ENCODE data around the gene SGMS1. TPM values are rescaled to one million over a fixed set of nuclear protein-coding genes. Genes with fewer than 3 reads are reported as not detected.

The SGMS1 gene
- total and polyA plus RNA-seq, 2 donors from 2014 or later, result 13.6 to 100 TPM

DNA sequence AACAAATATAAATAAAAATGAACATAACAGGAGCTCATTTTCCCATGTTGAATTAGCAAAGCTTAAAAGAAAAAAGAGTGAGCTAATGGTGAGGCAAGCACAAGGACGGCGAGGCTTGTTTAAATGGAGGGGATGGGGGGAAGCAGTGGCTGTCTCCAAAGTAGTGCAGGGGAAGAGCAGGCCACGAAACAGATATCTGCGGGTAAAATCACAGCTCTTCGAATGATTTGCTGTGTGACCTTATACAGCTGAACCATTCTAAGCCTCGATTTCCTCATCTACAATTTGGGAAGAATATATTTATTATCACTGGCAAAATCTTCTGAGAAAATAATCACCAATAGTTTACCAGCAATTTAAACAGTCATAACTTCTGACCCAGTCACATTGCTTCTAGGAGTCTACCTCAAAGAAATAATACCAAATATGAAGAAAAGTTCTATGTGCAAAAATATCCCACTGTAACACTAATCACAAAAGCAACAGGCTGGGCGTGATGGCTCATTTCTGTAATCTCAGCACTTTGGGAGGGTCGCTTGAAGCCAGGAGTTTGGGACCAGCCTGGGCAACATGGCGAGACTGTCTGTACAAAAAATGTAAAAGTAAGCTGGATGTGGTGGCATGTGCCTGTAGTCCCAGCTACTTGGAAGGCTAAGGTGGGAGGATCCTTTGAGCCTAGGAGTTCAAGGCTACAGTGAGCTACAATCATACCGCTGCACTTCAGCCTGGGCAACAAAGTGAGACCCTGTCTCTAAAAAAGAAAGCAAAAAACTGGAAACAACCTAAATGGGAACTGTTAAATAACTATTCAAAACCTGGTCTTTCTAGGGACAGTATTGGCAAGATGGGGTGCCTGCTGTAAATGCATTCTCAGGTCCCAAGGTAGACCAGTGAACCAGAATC is 309.3 kb downstream of the SGMS1 start:
- TF ChIP-seq, protein P1, sequence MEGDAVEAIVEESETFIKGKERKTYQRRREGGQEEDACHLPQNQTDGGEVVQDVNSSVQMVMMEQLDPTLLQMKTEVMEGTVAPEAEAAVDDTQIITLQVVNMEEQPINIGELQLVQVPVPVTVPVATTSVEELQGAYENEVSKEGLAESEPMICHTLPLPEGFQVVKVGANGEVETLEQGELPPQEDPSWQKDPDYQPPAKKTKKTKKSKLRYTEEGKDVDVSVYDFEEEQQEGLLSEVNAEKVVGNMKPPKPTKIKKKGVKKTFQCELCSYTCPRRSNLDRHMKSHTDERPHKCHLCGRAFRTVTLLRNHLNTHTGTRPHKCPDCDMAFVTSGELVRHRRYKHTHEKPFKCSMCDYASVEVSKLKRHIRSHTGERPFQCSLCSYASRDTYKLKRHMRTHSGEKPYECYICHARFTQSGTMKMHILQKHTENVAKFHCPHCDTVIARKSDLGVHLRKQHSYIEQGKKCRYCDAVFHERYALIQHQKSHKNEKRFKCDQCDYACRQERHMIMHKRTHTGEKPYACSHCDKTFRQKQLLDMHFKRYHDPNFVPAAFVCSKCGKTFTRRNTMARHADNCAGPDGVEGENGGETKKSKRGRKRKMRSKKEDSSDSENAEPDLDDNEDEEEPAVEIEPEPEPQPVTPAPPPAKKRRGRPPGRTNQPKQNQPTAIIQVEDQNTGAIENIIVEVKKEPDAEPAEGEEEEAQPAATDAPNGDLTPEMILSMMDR (IDR thresholded peaks at IDR 0.05; ENCODE audit: borderline replicate concordance, extremely low read depth, insufficient read depth), result no peak
- Histone ChIP-seq H3K36me3 (ENCODE audit: control insufficient read depth in 2 of 3, insufficient read depth in 3 of 3, low read length in 3 of 3) (peaks cover 6 to 16% (median 7%) of the 10 kb centered on the region in 3 donors), H3K27me3 (ENCODE audit: control insufficient read depth, insufficient read depth, low read length) (no peaks in the 10 kb centered on the region), H3K4me1 (ENCODE audit: control insufficient read depth in 2 of 3, insufficient read depth in 2 of 3, low read depth in 1 of 3, low read length in 3 of 3) (no peaks in the 10 kb centered on the region), H3K9ac (ENCODE audit: low read length in 3 of 3) (no peak overlapping the region), H3K4me3 (ENCODE audit: low read length in 3 of 3) (no peak overlapping the region), H3K27ac (ENCODE audit: low read depth in 2 of 2, low read length in 2 of 2) (no peak overlapping the region), H3K9me3 (ENCODE audit: control insufficient read depth in 2 of 3, insufficient read depth in 1 of 3, low read length in 3 of 3) (no peaks in the 10 kb centered on the region)
- FAIRE-seq (no peak), DNase-seq (no peak)
- intact Hi-C loops (cut with DNase I), result no loop called here

DNA sequence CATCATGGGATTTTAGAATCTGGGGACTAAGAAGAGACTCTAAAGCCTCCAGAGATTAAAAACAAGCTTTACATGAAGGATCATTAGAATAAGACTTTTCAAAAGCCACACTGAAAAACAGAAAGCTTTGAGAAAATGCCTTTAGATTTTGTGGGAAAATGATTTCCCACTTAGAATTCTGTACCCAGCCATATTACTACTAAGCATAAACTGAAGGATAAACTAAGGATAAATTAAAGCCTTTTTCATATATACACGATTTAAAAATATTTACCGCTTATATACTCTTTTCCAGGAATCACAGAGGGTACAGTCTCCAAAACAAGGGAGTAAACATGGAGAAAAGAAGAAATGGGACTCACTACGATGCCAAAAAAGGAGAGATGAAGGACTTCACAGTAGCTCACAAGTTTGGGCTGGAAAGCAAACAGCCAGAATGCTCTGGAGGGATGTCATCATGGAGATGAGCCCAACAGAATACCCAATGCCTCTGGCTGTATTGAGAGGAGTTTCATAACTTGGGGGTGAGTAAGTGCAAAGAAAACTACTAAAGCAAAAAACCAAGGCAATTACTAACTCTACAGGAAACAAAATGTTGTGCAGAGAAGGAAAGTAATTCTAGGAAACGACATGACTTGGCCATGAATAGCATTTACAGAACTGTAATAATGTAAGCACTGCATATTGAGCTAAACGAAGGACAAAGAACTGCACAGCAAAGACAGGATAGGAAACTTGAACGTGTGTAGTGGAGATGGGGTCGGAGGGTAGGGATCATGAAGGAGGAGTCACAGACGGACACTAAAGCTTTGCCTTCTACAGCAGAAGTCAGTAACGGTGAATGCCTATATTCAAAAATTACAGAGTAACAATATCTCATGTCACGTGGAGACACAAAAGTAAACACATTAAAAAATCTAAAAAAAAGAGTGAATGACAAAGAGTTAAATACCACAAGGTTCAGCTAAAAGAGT is 311.0 kb downstream of the SGMS1 start:
- FAIRE-seq (no peak), DNase-seq (no peak)
- H3K27ac ChIP-seq (ENCODE audit: low read depth in 2 of 2, low read length in 2 of 2), result no peak overlapping the region
- H3K9ac ChIP-seq (ENCODE audit: low read length in 3 of 3), result no peak overlapping the region
- H3K4me1 ChIP-seq (ENCODE audit: control insufficient read depth in 2 of 3, insufficient read depth in 2 of 3, low read depth in 1 of 3, low read length in 3 of 3), result no peaks in the 10 kb centered on the region
- intact Hi-C loops (cut with DNase I), result no loop called here
- H3K9me3 ChIP-seq (ENCODE audit: control insufficient read depth in 2 of 3, insufficient read depth in 1 of 3, low read length in 3 of 3), result no peaks in the 10 kb centered on the region
- no peaks in the 10 kb centered on the region for H3K27me3 ChIP-seq (ENCODE audit: control insufficient read depth, insufficient read depth, low read length)
- TF ChIP-seq, protein P1 (IDR thresholded peaks at IDR 0.05; ENCODE audit: borderline replicate concordance, extremely low read depth, insufficient read depth), result no peak
- H3K4me3 ChIP-seq (ENCODE audit: low read length in 3 of 3), result no peak overlapping the region
- peaks cover 6 to 18% (median 7%) of the 10 kb centered on the region in 3 donors for H3K36me3 ChIP-seq (ENCODE audit: control insufficient read depth in 2 of 3, insufficient read depth in 3 of 3, low read length in 3 of 3)

DNA sequence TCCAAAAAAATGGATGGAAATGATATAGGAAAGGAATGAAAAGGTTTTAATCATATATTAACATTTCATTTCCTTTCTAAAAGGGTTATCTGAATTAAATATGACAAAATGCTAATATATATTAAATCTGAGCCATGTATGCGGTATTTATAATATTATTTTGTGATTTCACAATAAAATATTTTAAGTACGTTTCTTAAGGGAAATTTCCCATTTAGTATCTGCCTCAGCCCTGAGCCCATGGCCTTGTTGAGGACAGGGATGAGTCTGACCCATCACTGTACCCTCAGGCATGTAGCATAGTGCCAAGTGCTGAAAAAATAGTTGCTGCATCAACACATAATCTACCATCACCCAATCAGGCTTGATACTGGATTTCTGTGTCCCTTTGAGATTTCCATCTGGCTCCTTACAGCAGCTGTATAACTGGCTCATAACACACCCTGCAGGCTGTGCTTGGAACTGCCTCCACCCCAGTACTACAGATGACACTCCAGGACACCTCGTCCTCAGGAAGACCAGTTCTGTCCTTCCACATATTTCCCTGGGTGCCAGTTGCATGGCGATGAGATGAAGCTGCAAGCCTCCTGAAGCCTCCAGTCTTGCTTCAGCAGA is 313.1 kb downstream of the SGMS1 start:
- intact Hi-C loops (cut with DNase I), result no loop called here
- Histone ChIP-seq H3K4me1 (ENCODE audit: control insufficient read depth in 2 of 3, insufficient read depth in 2 of 3, low read depth in 1 of 3, low read length in 3 of 3) (no peaks in the 10 kb centered on the region), H3K9ac (ENCODE audit: low read length in 3 of 3) (no peak overlapping the region), H3K4me3 (ENCODE audit: low read length in 3 of 3) (no peak overlapping the region), H3K9me3 (ENCODE audit: control insufficient read depth in 2 of 3, insufficient read depth in 1 of 3, low read length in 3 of 3) (no peaks in the 10 kb centered on the region), H3K27me3 (ENCODE audit: control insufficient read depth, insufficient read depth, low read length) (no peaks in the 10 kb centered on the region), H3K27ac (ENCODE audit: low read depth in 2 of 2, low read length in 2 of 2) (no peak overlapping the region), H3K36me3 (ENCODE audit: control insufficient read depth in 2 of 3, insufficient read depth in 3 of 3, low read length in 3 of 3) (peaks cover 6 to 25% (median 7%) of the 10 kb centered on the region in 3 donors)
- no peak for FAIRE-seq
- no peak for DNase-seq
- TF ChIP-seq, protein P1 (IDR thresholded peaks at IDR 0.05; ENCODE audit: borderline replicate concordance, extremely low read depth, insufficient read depth), result peak; percentile 32
